BJ (cell line): Measurements from ENCODE around the gene P2RX4. TPM values are rescaled to one million over a fixed set of nuclear protein-coding genes. Genes with fewer than 3 reads are reported as not detected.
"Not testable (repeated sequence)": the region's sequence is repeated elsewhere in the genome, so short reads cannot be mapped to it uniquely, and the experiment has no call there.

Source experiments
- CTCF ChIA-PET: fragments of 350-600 bp; formaldehyde crosslinking; extraction: SDS; loops from one replicate; lab custom pipeline; 2021; ENCODE audit warnings: antibody characterized with exemption, inconsistent platforms; lab: Yijun Ruan, JAX
- POLR2A ChIA-PET: fragments of 300-600 bp; sonication (Branson Sonifier 250); formaldehyde crosslinking; extraction: SDS; loops from one replicate; lab custom pipeline; 2021; ENCODE audit warnings: antibody characterized with exemption; lab: Charles Lee
- DNase-seq: peaks from one replicate; pipeline ENCODE4 v3.0.0-alpha.2; 2011; ENCODE audit warnings: low read depth
- H3K27me3 ChIP-seq: 2 replicates; pipeline ENCODE4 v1.6.0; 2011; ENCODE audit warnings: low read length; ENCODE audit not compliant: control insufficient read depth, insufficient read depth
- H3K36me3 ChIP-seq: 2 replicates; pipeline ENCODE4 v1.5.1; 2011; ENCODE audit warnings: low read length; ENCODE audit not compliant: control insufficient read depth, insufficient read depth
- H3K4me3 ChIP-seq: 2 replicates; pipeline ENCODE4 v1.5.1; 2011; ENCODE audit warnings: low read depth, mild to moderate bottlenecking, control low read depth, low read length
- CTCF ChIP-seq: IDR thresholded peaks from 2 replicates; pipeline ENCODE4 v1.5.1; 2011; ENCODE audit warnings: low read depth, mild to moderate bottlenecking, control low read depth, inconsistent platforms, low read length, moderate library complexity; ENCODE audit not compliant: insufficient read depth
- polyA minus RNA-seq: library from RNA; depleted of rRNA, polyadenylated mRNA; stranded (reverse); fragments of >200 nt; gene quantifications from 2 replicates; pipeline ENCODE4 v1.2.3, GENCODE V29; 2011; rRNA and poly(A)+ RNA removed
- polyA plus RNA-seq: library from polyadenylated mRNA; depleted of rRNA; stranded (reverse); fragments of >200 nt; gene quantifications from 2 replicates; pipeline ENCODE4 v1.2.3, GENCODE V29; 2011; rRNA removed

P2RX4 gene, protein sequence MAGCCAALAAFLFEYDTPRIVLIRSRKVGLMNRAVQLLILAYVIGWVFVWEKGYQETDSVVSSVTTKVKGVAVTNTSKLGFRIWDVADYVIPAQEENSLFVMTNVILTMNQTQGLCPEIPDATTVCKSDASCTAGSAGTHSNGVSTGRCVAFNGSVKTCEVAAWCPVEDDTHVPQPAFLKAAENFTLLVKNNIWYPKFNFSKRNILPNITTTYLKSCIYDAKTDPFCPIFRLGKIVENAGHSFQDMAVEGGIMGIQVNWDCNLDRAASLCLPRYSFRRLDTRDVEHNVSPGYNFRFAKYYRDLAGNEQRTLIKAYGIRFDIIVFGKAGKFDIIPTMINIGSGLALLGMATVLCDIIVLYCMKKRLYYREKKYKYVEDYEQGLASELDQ
- polyA plus RNA-seq: 22.9 and 25.8 TPM in 2 replicates
- 8.9 and 13.9 TPM in 2 replicates for polyA minus RNA-seq

GRCh38 chr12:121209624-121210572 is at the start of gene P2RX4:
P2RX4 (plus strand) TSS chr12:121210129; CDS start chr12:121210165, 36 bp downstream.
- H3K27me3 ChIP-seq: no peaks in the 10 kb centered on the region
- no peaks in the 10 kb centered on the region for H3K36me3 ChIP-seq
- POLR2A ChIA-PET: no interaction called here
- no peak for DNase-seq
- peak; percentile 24; the same call in 1 of the 2 replicates for TF ChIP-seq CTCF
- peak within 1 kb of the TSS; percentile 51 for H3K4me3 ChIP-seq
- CTCF ChIA-PET: interaction anchor here (0.8 kb wide), 1 partner anchor 20 kb away, joined by 3 read pairs; no protein-coding TSS in a partner anchor

DNA sequence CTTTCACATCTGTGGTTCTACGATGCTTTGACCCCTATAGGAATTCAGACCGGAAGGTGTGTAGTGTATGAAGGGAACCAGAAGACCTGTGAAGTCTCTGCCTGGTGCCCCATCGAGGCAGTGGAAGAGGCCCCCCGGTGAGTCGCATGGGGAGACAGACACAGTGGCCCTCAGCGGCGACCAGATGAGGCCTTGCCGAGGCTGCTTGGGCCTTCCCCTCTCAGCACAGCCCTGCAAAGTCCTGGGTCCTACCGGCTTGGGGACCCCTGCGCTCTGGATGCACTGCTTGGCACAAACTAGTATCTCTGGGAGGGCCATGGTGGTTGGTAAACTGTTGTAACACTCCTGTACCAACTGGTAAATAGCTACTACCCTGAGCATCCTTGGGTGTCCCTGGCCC is 47.5 kb upstream of the P2RX4 start:
- DNase-seq: no peak
- TF ChIP-seq CTCF: no peak

DNA sequence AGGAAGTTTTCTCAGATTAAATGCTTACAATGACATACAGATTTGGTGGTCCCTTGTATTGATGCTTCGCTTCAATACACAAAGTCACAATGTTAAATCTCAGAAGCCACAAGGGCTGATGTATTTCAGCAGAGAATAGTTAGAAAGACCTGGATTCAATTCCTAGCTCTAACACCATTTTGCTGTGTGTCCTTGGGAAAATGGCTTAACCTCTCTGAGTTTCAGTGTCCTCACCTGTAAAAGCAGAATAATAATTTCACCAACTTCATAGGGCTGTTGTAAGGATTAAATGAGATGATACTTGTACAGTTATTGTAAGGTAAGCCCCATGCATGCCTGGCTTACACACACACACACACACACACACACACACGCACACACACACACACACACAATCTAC is 46.9 kb upstream of the P2RX4 start:
- ChIA-PET CTCF (interaction anchor here (0.9 kb wide), 1 partner anchor 26 kb away, joined by 3 read pairs; no protein-coding TSS in a partner anchor), POLR2A (no interaction called here)
- Histone ChIP-seq H3K36me3 (no peaks in the 10 kb centered on the region), H3K4me3 (no peak overlapping the region), H3K27me3 (no peaks in the 10 kb centered on the region; the same call in 1 of the 2 replicates)
- TF ChIP-seq CTCF: no peak
- no peak for DNase-seq

More for the DNA sequence above, 47.5 kb upstream of the P2RX4 start:
- CTCF ChIA-PET: no interaction called here
- no peak overlapping the region for H3K4me3 ChIP-seq
- POLR2A ChIA-PET: no interaction called here
- H3K27me3 ChIP-seq: peaks cover 2% of the 10 kb centered on the region; the same call in 1 of the 2 replicates
- H3K36me3 ChIP-seq: no peaks in the 10 kb centered on the region

DNA sequence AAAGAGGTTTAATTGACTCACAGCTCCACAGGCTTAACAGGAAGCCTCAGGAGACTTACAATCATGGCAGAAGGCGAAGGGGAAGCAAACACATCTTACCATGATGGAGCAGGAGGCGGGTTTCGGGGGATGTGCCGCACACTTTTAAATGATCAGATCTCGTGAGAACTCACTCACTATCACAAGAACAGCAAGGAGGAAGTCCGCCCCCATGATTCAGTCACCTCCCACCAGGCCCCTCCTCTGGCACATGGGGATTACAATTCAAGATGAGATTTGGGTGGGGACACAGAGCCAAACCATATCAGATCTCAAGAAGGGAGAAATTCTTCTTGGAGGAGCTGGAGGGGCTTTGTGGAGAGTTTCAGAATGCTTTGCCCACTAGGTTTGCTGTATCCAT is 45.1 kb upstream of the P2RX4 start:
- POLR2A ChIA-PET, H3K36me3 ChIP-seq, DNase-seq, H3K4me3 ChIP-seq, CTCF ChIA-PET, H3K27me3 ChIP-seq: not testable (repeated sequence)

GRCh38 chr12:121165316-121165715 is 44.6 kb upstream of the P2RX4 start:
- H3K36me3 ChIP-seq: no peaks in the 10 kb centered on the region
- ChIA-PET POLR2A (no interaction called here), CTCF (no interaction called here)
- H3K4me3 ChIP-seq: no peak overlapping the region
- TF ChIP-seq CTCF: no peak
- DNase-seq: no peak
- no peaks in the 10 kb centered on the region; the same call in 1 of the 2 replicates for H3K27me3 ChIP-seq
